Cerebellar cortex (tissue), 1 donor: Measurements from ENCODE around the gene HSD11B2.

Experiments used
- DNase-seq: peaks from one replicate; pipeline ENCODE4 v3.0.0-alpha.2; 2015; ENCODE audit warnings: low spot score

Gene HSD11B2

DNA sequence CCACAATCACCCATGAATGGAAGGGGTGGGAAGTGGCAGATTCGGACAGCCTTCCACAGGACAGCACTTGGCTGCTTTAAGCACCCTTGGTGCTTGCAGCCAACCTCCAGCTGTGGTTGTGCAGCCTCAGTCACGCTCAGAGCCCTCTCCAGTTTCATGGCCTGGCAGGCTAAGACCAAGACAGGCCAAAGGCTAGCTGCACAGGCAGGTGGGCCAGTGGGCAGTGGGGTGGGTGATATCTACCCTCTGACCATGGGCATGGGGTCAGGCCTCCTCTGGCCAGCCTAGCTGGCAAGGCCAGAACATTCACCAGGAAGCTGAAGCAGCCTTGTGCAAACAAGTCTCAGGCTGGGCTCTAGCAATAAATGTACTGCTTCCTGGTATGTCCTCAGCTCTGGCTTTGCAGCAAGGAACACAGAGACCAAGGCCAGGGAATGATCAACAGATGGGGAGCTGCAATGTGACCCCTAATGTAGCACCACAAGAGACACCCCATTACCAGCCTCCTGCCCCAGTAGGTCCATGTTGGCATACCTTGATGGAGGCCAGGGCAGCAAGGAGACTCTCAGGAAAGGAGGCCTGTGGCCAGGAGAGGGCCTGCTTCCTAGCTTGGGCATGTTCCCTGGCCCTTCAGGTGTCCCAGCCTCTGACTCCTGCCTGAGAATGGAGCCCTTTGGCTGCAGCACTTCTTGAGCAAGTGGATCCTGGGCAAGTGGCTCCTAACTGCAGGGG, 20.9 kb downstream of the HSD11B2 start:
- DNase-seq = no peak

- DNase-seq = no peak
Measured at GRCh38 chr16:67454104-67454503, 23.2 kb downstream of the HSD11B2 start.

- no peak for DNase-seq
Measured at GRCh38 chr16:67454852-67455251, 23.9 kb downstream of the HSD11B2 start.

- peak; percentile 58 for DNase-seq
Measured at GRCh38 chr16:67456391-67457081, 25.6 kb downstream of the HSD11B2 start.

GRCh38 chr16:67457611-67458010, 26.7 kb downstream of the HSD11B2 start:
- no peak for DNase-seq

DNA sequence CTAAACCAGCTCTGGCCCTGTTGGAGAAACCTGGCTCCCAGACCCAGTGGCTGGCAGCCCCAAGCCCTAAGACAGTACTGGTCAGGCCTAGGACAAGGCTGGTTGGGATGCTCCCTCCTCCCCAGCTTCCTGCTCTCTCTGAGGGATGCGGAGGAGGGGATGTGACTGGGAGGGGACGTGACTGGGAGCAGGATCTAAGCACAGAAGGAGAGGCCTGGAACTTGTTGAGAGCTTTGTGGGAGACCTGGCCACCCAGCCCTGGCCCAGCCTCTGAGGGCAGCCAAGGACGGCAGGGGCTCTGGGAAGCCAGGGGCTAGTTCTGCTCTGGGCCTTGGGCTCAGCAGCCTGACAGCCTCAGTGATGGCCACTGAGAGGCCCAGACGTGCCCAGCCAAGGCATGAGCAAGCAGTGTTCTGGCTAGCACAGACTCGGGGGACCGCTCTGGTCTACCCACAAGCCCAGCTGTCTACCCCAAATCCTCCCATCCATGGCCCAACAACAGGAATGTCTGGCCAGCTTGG, 27.3 kb downstream of the HSD11B2 start:
- no peak for DNase-seq

DNA sequence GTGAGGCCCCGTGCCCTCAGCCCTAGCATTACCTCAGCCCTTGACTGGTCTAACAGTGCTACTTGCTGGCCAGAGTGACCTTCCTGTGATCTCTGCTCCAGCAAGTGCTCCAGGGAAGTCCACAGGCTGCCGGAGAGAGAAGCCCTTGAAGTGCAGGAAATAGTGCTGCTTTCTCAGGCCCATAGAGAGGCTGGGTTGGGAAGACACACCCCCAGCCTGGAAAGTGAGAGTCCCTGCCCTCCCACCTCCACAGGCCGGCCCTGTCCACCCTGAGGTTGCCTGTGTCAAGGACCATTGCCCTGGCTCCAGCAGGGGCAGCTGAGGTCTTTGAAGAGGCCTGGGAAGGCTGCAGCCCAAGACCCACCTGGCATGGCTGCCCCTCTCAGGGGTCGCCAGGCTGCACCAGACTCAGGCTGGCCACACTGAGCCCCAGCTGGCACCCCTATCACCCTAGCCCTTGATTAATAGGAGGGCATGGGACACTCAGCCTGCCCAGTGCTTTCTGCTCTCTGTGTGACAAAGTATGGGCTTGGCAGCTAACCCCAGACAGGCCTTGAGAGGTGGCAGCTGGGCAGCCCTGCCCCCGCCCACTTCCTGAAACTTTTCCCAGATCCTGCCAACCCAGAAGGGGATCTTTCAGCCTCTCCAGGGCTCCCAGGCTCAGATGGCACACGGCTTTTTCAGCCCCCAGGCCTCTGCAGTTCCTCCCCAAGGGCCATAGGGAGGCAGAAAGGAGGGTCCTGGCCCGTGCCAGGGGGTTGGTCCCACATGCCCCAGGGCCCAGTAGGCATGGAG, 28.3 kb downstream of the HSD11B2 start:
- no peak for DNase-seq

- DNase-seq = no peak
Measured at GRCh38 chr16:67459861-67460150, 28.9 kb downstream of the HSD11B2 start.

GRCh38 chr16:67460168-67460567, 29.2 kb downstream of the HSD11B2 start:
- no peak for DNase-seq

DNA sequence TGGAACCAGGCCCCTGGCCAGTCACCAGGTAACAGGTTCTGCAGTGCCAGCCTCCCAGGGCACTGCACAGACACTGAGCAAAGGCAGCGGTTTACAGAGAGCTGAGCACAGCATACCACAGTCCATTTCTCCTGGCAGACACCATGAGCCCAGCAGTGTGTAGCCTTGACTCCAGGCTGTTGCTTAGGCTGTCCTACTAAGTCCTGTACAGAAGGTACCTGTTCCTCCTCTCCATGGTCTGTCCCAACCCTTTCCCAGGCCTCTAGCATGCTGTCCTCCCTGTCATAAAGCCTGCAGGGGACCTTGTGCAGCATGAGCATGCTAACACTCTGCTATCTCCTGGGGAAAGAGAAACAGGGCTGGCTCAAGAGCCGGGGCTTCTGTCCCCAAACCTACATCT, 30.0 kb downstream of the HSD11B2 start:
- no peak for DNase-seq

- no peak for DNase-seq
Measured at GRCh38 chr16:67461600-67462278, 30.8 kb downstream of the HSD11B2 start.

GRCh38 chr16:67462279-67462655, 31.3 kb downstream of the HSD11B2 start:
- DNase-seq = no peak

GRCh38 chr16:67463059-67463458, 32.1 kb downstream of the HSD11B2 start:
- DNase-seq = no peak

GRCh38 chr16:67463691-67464090, 32.8 kb downstream of the HSD11B2 start:
- no peak for DNase-seq

DNA sequence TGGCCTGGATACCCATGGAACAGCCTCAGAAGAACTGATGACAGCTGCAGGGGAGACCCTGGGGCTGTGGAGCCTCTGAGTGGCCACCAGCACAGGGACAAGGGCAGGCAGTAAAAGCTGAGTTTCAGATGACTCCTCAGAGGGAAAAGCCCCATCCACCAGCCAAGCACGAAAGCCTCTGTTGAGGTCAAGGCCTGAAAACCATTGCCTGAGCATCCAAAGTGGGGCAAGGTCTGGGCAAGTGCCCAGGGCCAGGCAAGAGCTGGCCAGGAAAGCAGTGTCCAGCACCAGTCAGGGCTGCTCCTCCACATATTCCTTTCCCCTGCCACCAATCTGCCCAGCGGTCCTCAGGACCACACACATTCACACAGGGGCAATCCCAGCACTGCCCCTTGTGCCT, 33.6 kb downstream of the HSD11B2 start:
- no peak for DNase-seq

DNA sequence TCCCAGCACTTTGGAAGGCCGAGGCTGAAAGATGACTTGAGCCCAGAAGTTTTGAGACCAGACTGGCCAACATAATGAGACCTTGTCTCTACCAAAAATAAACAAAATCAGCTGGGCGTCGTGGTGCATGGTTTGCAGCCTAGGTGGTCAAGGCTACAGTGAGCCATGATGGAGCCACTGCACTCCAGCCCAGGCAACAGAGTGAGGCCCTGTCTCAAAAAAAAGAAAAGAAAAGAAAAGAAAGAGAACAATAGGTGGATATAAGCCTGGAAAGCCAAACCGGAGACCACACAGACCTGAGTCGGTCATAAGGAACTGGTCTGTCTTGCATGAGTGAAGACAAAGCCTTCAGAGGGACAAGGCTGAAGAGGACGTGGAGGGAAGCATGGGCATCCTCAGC, 35.7 kb downstream of the HSD11B2 start:
- DNase-seq = no peak

- DNase-seq = no peak
Measured at GRCh38 chr16:67468731-67469130, 37.8 kb downstream of the HSD11B2 start.

DNA sequence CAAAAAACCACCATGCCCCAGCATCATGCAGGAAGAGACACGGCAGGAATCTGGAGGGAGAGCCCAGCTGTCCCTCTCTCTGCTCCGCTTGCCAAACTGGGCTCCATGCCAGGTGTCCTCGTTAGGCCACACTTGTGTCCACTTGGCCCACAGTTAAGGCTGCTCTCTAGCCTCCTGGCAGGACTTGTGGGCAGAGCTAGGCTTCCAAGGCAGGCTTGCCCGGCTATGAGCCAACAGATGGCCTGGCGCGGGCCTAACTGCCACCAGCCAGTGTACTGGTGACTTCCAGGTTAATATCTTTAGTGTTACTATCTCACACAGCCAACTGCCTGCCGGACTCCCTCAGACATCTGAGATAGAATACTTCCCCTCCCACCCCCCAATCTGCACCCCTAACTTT, 39.4 kb downstream of the HSD11B2 start:
- peak; percentile 99 for DNase-seq

- DNase-seq = no peak
Measured at GRCh38 chr16:67471758-67472384, 41.0 kb downstream of the HSD11B2 start.

- no peak for DNase-seq
Measured at GRCh38 chr16:67474551-67475455, 43.9 kb downstream of the HSD11B2 start.
